Activated naive CD8-positive, alpha-beta T cell treated with anti-CD3 and anti-CD28 coated beads, Interleukin-2, amount 50 U/mL, for 24 hours (primary cell): ENCODE measurements around the gene ZNF335.
"Not testable (repeated sequence)": the region's sequence is repeated elsewhere in the genome, so short reads cannot be mapped to it uniquely, and the experiment has no call there.

Experiments used
- ATAC-seq: fragments of 150-1000 bp; cut with Tn5 transposase; one replicate; pipeline ENCODE4 v1.10.0; 2021
- DNase-seq: peaks from one replicate; pipeline ENCODE4 v3.0.0; 2021
- H3K27ac Mint-ChIP-seq: one replicate; pipeline ENCODE4 v1.8.0; 2021; ENCODE audit warnings: mild to moderate bottlenecking, mixed read lengths
- H3K27me3 Mint-ChIP-seq: one replicate; pipeline ENCODE4 v1.8.0; 2021; ENCODE audit warnings: mixed read lengths
- H3K36me3 Mint-ChIP-seq: one replicate; pipeline ENCODE4 v1.8.0; 2021; ENCODE audit warnings: low read depth, mixed read lengths
- H3K4me1 Mint-ChIP-seq: one replicate; pipeline ENCODE4 v1.8.0; 2021; ENCODE audit warnings: mixed read lengths
- H3K4me3 Mint-ChIP-seq: one replicate; pipeline ENCODE4 v1.8.0; 2021; ENCODE audit warnings: mild to moderate bottlenecking, moderate library complexity, mixed read lengths
- H3K9me3 Mint-ChIP-seq: one replicate; pipeline ENCODE4 v1.8.0; 2021; ENCODE audit warnings: mixed read lengths

ZNF335 gene

GRCh38 chr20:45944965-45945677 lies 26.9 kb downstream of the ZNF335 start:
- DNase-seq = no peak
- H3K27me3 Mint-ChIP-seq = no peaks in the 10 kb centered on the region
- H3K36me3 Mint-ChIP-seq = peaks cover 16% of the 10 kb centered on the region
- H3K9me3 Mint-ChIP-seq = no peaks in the 10 kb centered on the region
- H3K4me1 Mint-ChIP-seq = peaks cover 22% of the 10 kb centered on the region
- H3K27ac Mint-ChIP-seq = peak overlapping the region; percentile 62
- H3K4me3 Mint-ChIP-seq = no peak overlapping the region
- ATAC-seq = no peak

- no peak for DNase-seq
- no peaks in the 10 kb centered on the region for H3K9me3 Mint-ChIP-seq
- H3K4me3 Mint-ChIP-seq = no peak overlapping the region
- H3K27ac Mint-ChIP-seq = peak overlapping the region; percentile 33
- H3K4me1 Mint-ChIP-seq = peaks cover 22% of the 10 kb centered on the region
- no peaks in the 10 kb centered on the region for H3K27me3 Mint-ChIP-seq
- no peak for ATAC-seq
- H3K36me3 Mint-ChIP-seq = peaks cover 18% of the 10 kb centered on the region
Measured at GRCh38 chr20:45944151-45944964, 27.6 kb downstream of the ZNF335 start.

GRCh38 chr20:45943613-45944012 lies 28.4 kb downstream of the ZNF335 start:
- Mint-ChIP-seq H3K27ac (peak overlapping the region; percentile 33), H3K9me3 (no peaks in the 10 kb centered on the region), H3K36me3 (peaks cover 12% of the 10 kb centered on the region), H3K27me3 (no peaks in the 10 kb centered on the region), H3K4me3 (no peak overlapping the region), H3K4me1 (peaks cover 22% of the 10 kb centered on the region)
- ATAC-seq (no peak), DNase-seq (no peak)

GRCh38 chr20:45940469-45940868 lies 31.5 kb downstream of the ZNF335 start:
- no peak overlapping the region for H3K4me3 Mint-ChIP-seq
- ATAC-seq (no peak), DNase-seq (no peak)
- no peaks in the 10 kb centered on the region for H3K9me3 Mint-ChIP-seq
- peaks cover 37% of the 10 kb centered on the region for H3K4me1 Mint-ChIP-seq
- H3K27ac Mint-ChIP-seq = no peak overlapping the region
- no peaks in the 10 kb centered on the region for H3K27me3 Mint-ChIP-seq
- peaks cover 28% of the 10 kb centered on the region for H3K36me3 Mint-ChIP-seq

GRCh38 chr20:45940053-45940452 lies 31.9 kb downstream of the ZNF335 start:
- ATAC-seq (no peak), DNase-seq (no peak)
- Mint-ChIP-seq H3K27me3 (peaks cover 2% of the 10 kb centered on the region), H3K9me3 (no peaks in the 10 kb centered on the region), H3K4me1 (peaks cover 39% of the 10 kb centered on the region), H3K36me3 (peaks cover 28% of the 10 kb centered on the region), H3K27ac (no peak overlapping the region), H3K4me3 (no peak overlapping the region)

- peak; percentile 15 for DNase-seq
- Mint-ChIP-seq H3K9me3 (no peaks in the 10 kb centered on the region), H3K27ac (peak overlapping the region; percentile 68), H3K4me3 (no peak overlapping the region), H3K27me3 (peaks cover 2% of the 10 kb centered on the region), H3K36me3 (peaks cover 23% of the 10 kb centered on the region), H3K4me1 (peaks cover 35% of the 10 kb centered on the region)
- ATAC-seq = no peak
Measured at GRCh38 chr20:45938727-45939438, 33.1 kb downstream of the ZNF335 start.

GRCh38 chr20:45937765-45938164 lies 34.2 kb downstream of the ZNF335 start:
- Mint-ChIP-seq H3K9me3 (no peaks in the 10 kb centered on the region), H3K27me3 (peaks cover 2% of the 10 kb centered on the region), H3K36me3 (peaks cover 23% of the 10 kb centered on the region), H3K4me3 (no peak overlapping the region), H3K27ac (peak overlapping the region; percentile 68), H3K4me1 (peaks cover 35% of the 10 kb centered on the region)
- DNase-seq (no peak), ATAC-seq (no peak)

- DNase-seq = no peak
- peaks cover 35% of the 10 kb centered on the region for H3K4me1 Mint-ChIP-seq
- H3K27ac Mint-ChIP-seq = peak overlapping the region; percentile 95
- peak overlapping the region; percentile 98 for H3K4me3 Mint-ChIP-seq
- peaks cover 23% of the 10 kb centered on the region for H3K36me3 Mint-ChIP-seq
- H3K27me3 Mint-ChIP-seq = peaks cover 2% of the 10 kb centered on the region
- ATAC-seq = no peak
- no peaks in the 10 kb centered on the region for H3K9me3 Mint-ChIP-seq
Measured at GRCh38 chr20:45935416-45936046, 36.5 kb downstream of the ZNF335 start.

GRCh38 chr20:45934586-45935415 lies 37.2 kb downstream of the ZNF335 start, which contains the start of gene PCIF1:
Gene PCIF1, plus strand, starts transcription at chr20:45934683. Its CDS starts 4,317 bp downstream, at chr20:45939000.
- H3K4me1 Mint-ChIP-seq = peaks cover 35% of the 10 kb centered on the region
- peak; percentile 99 for DNase-seq
- H3K27me3 Mint-ChIP-seq = peaks cover 2% of the 10 kb centered on the region
- peak; percentile 79 for ATAC-seq
- H3K4me3 Mint-ChIP-seq = peak within 1 kb of the TSS; percentile 98
- H3K27ac Mint-ChIP-seq = peak within 1 kb of the TSS; percentile 99
- no peaks in the 10 kb centered on the region for H3K9me3 Mint-ChIP-seq
- peaks cover 23% of the 10 kb centered on the region for H3K36me3 Mint-ChIP-seq

GRCh38 chr20:45934046-45934585 lies 37.9 kb downstream of the ZNF335 start:
- Mint-ChIP-seq H3K27ac (peak overlapping the region; percentile 99), H3K27me3 (peaks cover 2% of the 10 kb centered on the region)

GRCh38 chr20:45933266-45934045 lies 38.5 kb downstream of the ZNF335 start:
- Mint-ChIP-seq H3K9me3 (no peaks in the 10 kb centered on the region), H3K36me3 (peaks cover 17% of the 10 kb centered on the region), H3K27ac (peak overlapping the region; percentile 99), H3K4me1 (peaks cover 34% of the 10 kb centered on the region), H3K4me3 (peak overlapping the region; percentile 98), H3K27me3 (peaks cover 2% of the 10 kb centered on the region)
- ATAC-seq = peak; percentile 17
- DNase-seq = peak; percentile 66

More at GRCh38 chr20:45934046-45934585, 37.9 kb downstream of the ZNF335 start:
- Mint-ChIP-seq H3K4me1 (peaks cover 35% of the 10 kb centered on the region), H3K4me3 (peak overlapping the region; percentile 98), H3K36me3 (peaks cover 20% of the 10 kb centered on the region), H3K9me3 (no peaks in the 10 kb centered on the region)
- DNase-seq (no peak), ATAC-seq (peak; percentile 29)

- H3K4me3 Mint-ChIP-seq, H3K27ac Mint-ChIP-seq, H3K9me3 Mint-ChIP-seq, H3K36me3 Mint-ChIP-seq, H3K27me3 Mint-ChIP-seq, ATAC-seq, DNase-seq: not testable (repeated sequence)
- H3K4me1 Mint-ChIP-seq = peaks cover 18% of the 10 kb centered on the region
Measured at GRCh38 chr20:45931680-45932079, 40.3 kb downstream of the ZNF335 start.
